H9 (cell line): ENCODE results near the gene PIM2. TPM values are rescaled to one million over a fixed set of nuclear protein-coding genes. Genes with fewer than 3 reads are reported as not detected.

Source experiments
- DNase-seq: peaks from one replicate; pipeline ENCODE4 v3.0.0-alpha.2; 2017
- H2AFZ ChIP-seq: one replicate; pipeline ENCODE4 v1.6.1; 2013; ENCODE audit warnings: mild to moderate bottlenecking, low read length, control low read depth, moderate library complexity
- H2AK5ac ChIP-seq: 2 replicates; pipeline ENCODE4 v1.6.1; 2013; ENCODE audit warnings: low read length, control low read depth, mixed read lengths; ENCODE audit not compliant: insufficient read length
- H2BK120ac ChIP-seq: one replicate; pipeline ENCODE4 v1.6.1; 2013; ENCODE audit warnings: low read depth, mild to moderate bottlenecking, low read length, control low read depth, inconsistent platforms; ENCODE audit not compliant: poor library complexity, severe bottlenecking
- H2BK12ac ChIP-seq: 2 replicates; pipeline ENCODE4 v1.6.1; 2013; ENCODE audit warnings: low read length, control low read depth, mixed read lengths, low read depth; ENCODE audit not compliant: insufficient read length
- H2BK15ac ChIP-seq: 2 replicates; pipeline ENCODE4 v1.6.1; 2013; ENCODE audit warnings: low read depth, low read length, control low read depth
- H2BK20ac ChIP-seq: one replicate; pipeline ENCODE4 v1.6.1; 2013; ENCODE audit warnings: low read depth, mild to moderate bottlenecking, low read length, control low read depth, inconsistent platforms; ENCODE audit not compliant: poor library complexity, severe bottlenecking
- H2BK5ac ChIP-seq: 2 replicates; pipeline ENCODE4 v1.6.1; 2013; ENCODE audit warnings: low read length, control low read depth, mixed read lengths; ENCODE audit not compliant: insufficient read length
- H3K14ac ChIP-seq: 2 replicates; pipeline ENCODE4 v1.6.1; 2013; ENCODE audit warnings: low read length, control low read depth; ENCODE audit not compliant: insufficient read depth
- H3K18ac ChIP-seq: 2 replicates; pipeline ENCODE4 v1.6.1; 2013; ENCODE audit warnings: low read depth, mild to moderate bottlenecking, mixed read lengths, low read length, control low read depth; ENCODE audit not compliant: insufficient read length
- H3K23ac ChIP-seq: 2 replicates; pipeline ENCODE4 v1.6.1; 2013; ENCODE audit warnings: low read length, control low read depth, mixed read lengths, low read depth; ENCODE audit not compliant: insufficient read length
- H3K23me2 ChIP-seq: 2 replicates; pipeline ENCODE4 v1.6.1; 2013; ENCODE audit warnings: low read depth, mild to moderate bottlenecking, mixed read lengths, low read length, control low read depth; ENCODE audit not compliant: insufficient read length, poor library complexity, severe bottlenecking
- H3K27ac ChIP-seq: 2 replicates; pipeline ENCODE4 v1.5.1; 2013; ENCODE audit warnings: low read length, control low read depth, mixed read lengths, low read depth; ENCODE audit not compliant: insufficient read length
- H3K27me3 ChIP-seq: 2 replicates; pipeline ENCODE4 v1.6.1; 2013; ENCODE audit warnings: low read length, control low read depth, inconsistent platforms; ENCODE audit not compliant: insufficient read depth
- H3K4ac ChIP-seq: 2 replicates; pipeline ENCODE4 v1.6.1; 2013; ENCODE audit warnings: low read depth, mild to moderate bottlenecking, control low read depth, inconsistent platforms, low read length, moderate library complexity
- H3K4me1 ChIP-seq: 2 replicates; pipeline ENCODE4 v1.6.1; 2013; ENCODE audit warnings: low read length, control low read depth, inconsistent platforms; ENCODE audit not compliant: insufficient read depth
- H3K4me2 ChIP-seq: 2 replicates; pipeline ENCODE4 v1.6.1; 2013; ENCODE audit warnings: low read length, control low read depth, mixed read lengths; ENCODE audit not compliant: insufficient read length, insufficient read depth
- H3K56ac ChIP-seq: 2 replicates; pipeline ENCODE4 v1.6.1; 2013; ENCODE audit warnings: low read depth, mild to moderate bottlenecking, mixed read lengths, low read length, control low read depth; ENCODE audit not compliant: insufficient read length
- H3K79me1 ChIP-seq: 2 replicates; pipeline ENCODE4 v1.6.1; 2013; ENCODE audit warnings: low read depth, mild to moderate bottlenecking, moderate library complexity, low read length, control low read depth, inconsistent platforms; ENCODE audit not compliant: insufficient read depth, poor library complexity, severe bottlenecking
- H3K79me2 ChIP-seq: 2 replicates; pipeline ENCODE4 v1.6.1; 2013; ENCODE audit warnings: low read length, control low read depth, inconsistent platforms; ENCODE audit not compliant: insufficient read depth
- H3K9ac ChIP-seq: 2 replicates; pipeline ENCODE4 v1.6.1; 2013; ENCODE audit warnings: low read length, control low read depth, mixed read lengths; ENCODE audit not compliant: insufficient read length; ENCODE audit errors: extremely low read depth
- H3K9me3 ChIP-seq: one replicate; pipeline ENCODE4 v1.6.1; 2013; ENCODE audit warnings: low read depth, low read length, inconsistent platforms; ENCODE audit not compliant: control insufficient read depth
- H3T11ph ChIP-seq: one replicate; pipeline ENCODE4 v1.6.1; 2013; ENCODE audit warnings: mild to moderate bottlenecking, low read length, control low read depth, inconsistent platforms
- H4K20me1 ChIP-seq: one replicate; pipeline ENCODE4 v1.6.1; 2013; ENCODE audit not compliant: control insufficient read depth, insufficient read length, insufficient read depth
- H4K5ac ChIP-seq: 2 replicates; pipeline ENCODE4 v1.6.1; 2013; ENCODE audit warnings: low read depth, mild to moderate bottlenecking, mixed read lengths, low read length, control low read depth; ENCODE audit not compliant: insufficient read length
- H4K8ac ChIP-seq: replicated peaks from 2 replicates; pipeline ENCODE4 v1.6.1; 2013; ENCODE audit warnings: low read length, control low read depth, mixed read lengths, low read depth; ENCODE audit not compliant: insufficient read length
- H4K91ac ChIP-seq: 2 replicates; pipeline ENCODE4 v1.6.1; 2013; ENCODE audit warnings: low read depth, mild to moderate bottlenecking, moderate library complexity, mixed read lengths, low read length, control low read depth; ENCODE audit not compliant: insufficient read length
- H3K27ac Mint-ChIP-seq, 3 experiments: 2 replicates in 2 of 3; 3 replicates in 1 of 3; pipeline ENCODE4 v1.8.0; 2020 to 2021; ENCODE audit warnings: mixed read lengths in 3 of 3, mild to moderate bottlenecking in 1 of 3, moderate library complexity in 1 of 3
- H3K27me3 Mint-ChIP-seq: 2 replicates; pipeline ENCODE4 v1.8.0; 2021; ENCODE audit warnings: low read depth, mild to moderate bottlenecking, moderate library complexity, mixed read lengths
- H3K36me3 Mint-ChIP-seq, 3 experiments: 2 replicates in 2 of 3; 3 replicates in 1 of 3; pipeline ENCODE4 v1.8.0; 2020 to 2021; ENCODE audit warnings: low read depth in 3 of 3, mixed read lengths in 3 of 3; ENCODE audit not compliant: insufficient read depth in 1 of 3
- H3K4me1 Mint-ChIP-seq, 2 experiments: 2 replicates each; pipeline ENCODE4 v1.8.0; 2020; ENCODE audit warnings: mixed read lengths in 2 of 2
- H3K4me3 Mint-ChIP-seq, 2 experiments: 2 replicates in 1 of 2; 3 replicates in 1 of 2; pipeline ENCODE4 v1.8.0; 2020 to 2021; ENCODE audit warnings: mild to moderate bottlenecking in 2 of 2, mixed read lengths in 2 of 2, moderate library complexity in 1 of 2
- H3K9me3 Mint-ChIP-seq, 2 experiments: 2 replicates in 1 of 2; 3 replicates in 1 of 2; pipeline ENCODE4 v1.8.0; 2020; ENCODE audit warnings: mild to moderate bottlenecking in 2 of 2, mixed read lengths in 2 of 2, moderate library complexity in 1 of 2
- CTCF ChIP-seq: fragments of 200-600 bp; sonication (generic); conservative IDR thresholded peaks from 3 replicates; pipeline ENCODE4 v1.8.0; 2021; ENCODE audit warnings: antibody characterized with exemption, mild to moderate bottlenecking
- WGBS: extraction: QIAGEN DNeasy Blood & Tissue Kit; methylation state at CpG from one replicate; pipeline ENCODE4 v1.1.7; 2013; ENCODE audit warnings: missing lambda C conversion rate, low lambda C conversion rate, mixed read lengths; ENCODE audit not compliant: insufficient read length; ENCODE audit errors: extremely low coverage; 5-methylcytosine and 5-hydroxymethylcytosine counted together
- long read RNA-seq: library from polyadenylated mRNA; unstranded; transcript quantifications from one replicate; pipeline ENCODE4 v2.0.0, GENCODE V29; 2020
- total RNA-seq: library from RNA; stranded (reverse); gene quantifications from 2 replicates; pipeline ENCODE4 v1.2.1, GENCODE V29; 2021

PIM2 gene
- 154 and 163 TPM in 2 replicates for total RNA-seq
- long read RNA-seq, transcript PIM2-203 (2 exons, 711 nt) = minor isoform, 11 of 828 reads
- long read RNA-seq, transcript PIM2-201 (6 exons, 2,075 nt) = major isoform, 754 of 828 reads
- long read RNA-seq, partial matches to known transcripts = 25 of 828 reads
- long read RNA-seq, other reads (novel, unspliced or antisense) = 38 of 828 reads

- H3K4me3 Mint-ChIP-seq = peak within 1 kb of the TSS; percentile 95 to 99
- Histone ChIP-seq H4K8ac (no peak within 1 kb of the TSS), H2BK12ac (peak within 1 kb of the TSS; percentile 13), H3K23ac (no peak within 1 kb of the TSS), H4K5ac (peak within 1 kb of the TSS; percentile 76), H3K18ac (peak within 1 kb of the TSS; percentile 76), H4K20me1 (peaks cover 2% of the 10 kb centered on the region), H4K91ac (peak within 1 kb of the TSS; percentile 86), H3K9me3 (no peaks in the 10 kb centered on the region), H3K9ac (peak within 1 kb of the TSS; percentile 97), H3K4ac (no peak within 1 kb of the TSS; the same call in 1 of the 2 replicates), H3K56ac (peak within 1 kb of the TSS; percentile 30), H2BK5ac (peak within 1 kb of the TSS; percentile 83), H3T11ph (no peak within 1 kb of the TSS), H3K14ac (peak within 1 kb of the TSS; percentile 75), H3K79me2 (peaks cover 30% of the 10 kb centered on the region), H3K27ac (peak within 1 kb of the TSS; percentile 39), H3K27me3 (no peaks in the 10 kb centered on the region), H3K4me2 (peak within 1 kb of the TSS; percentile 87), H3K23me2 (no peaks in the 10 kb centered on the region), H3K4me1 (peaks cover 11% of the 10 kb centered on the region; the same call in 1 of the 2 replicates), H2BK120ac (no peak within 1 kb of the TSS), H2AFZ (no peak within 1 kb of the TSS), H3K79me1 (peaks cover 4% of the 10 kb centered on the region), H2AK5ac (no peak within 1 kb of the TSS), H2BK20ac (no peak within 1 kb of the TSS), H2BK15ac (no peak within 1 kb of the TSS)
- H3K4me1 Mint-ChIP-seq = peaks cover 26 to 45% of the 10 kb centered on the region in 2 experiments
- DNase-seq = peak; percentile 95
- TF ChIP-seq CTCF = no peak
- no CpG with 5 or more reads among the region's 55 CpGs for WGBS
- peaks cover 68 to 78% of the 10 kb centered on the region in 2 experiments for H3K9me3 Mint-ChIP-seq
- H3K36me3 Mint-ChIP-seq = peaks cover 53 to 67% (median 57%) of the 10 kb centered on the region in 3 experiments
- peaks cover 4% of the 10 kb centered on the region for H3K27me3 Mint-ChIP-seq
- peak within 1 kb of the TSS; percentile 97 for H3K27ac Mint-ChIP-seq
Measured at GRCh38 chrX:48918643-48919340, at the start of gene PIM2. PIM2 (minus strand) TSS chrX:48919024; CDS start chrX:48918834, 190 bp downstream.
